HUES48 (cell line): ENCODE results near the gene KCNH6.

Experiments used
- H3K27ac ChIP-seq: one replicate; pipeline ENCODE4 v1.7.0; 2013; ENCODE audit warnings: low read depth, low read length, inconsistent platforms
- H3K27me3 ChIP-seq: 2 replicates; pipeline ENCODE4 v1.6.1; 2013; ENCODE audit warnings: mild to moderate bottlenecking, low read length; ENCODE audit not compliant: control insufficient read depth, insufficient read depth
- H3K36me3 ChIP-seq: 2 replicates; pipeline ENCODE4 v1.6.1; 2013; ENCODE audit warnings: low read length; ENCODE audit not compliant: control insufficient read depth, insufficient read depth
- H3K4me1 ChIP-seq: 2 replicates; pipeline ENCODE4 v1.6.1; 2013; ENCODE audit warnings: mild to moderate bottlenecking, low read length; ENCODE audit not compliant: control insufficient read depth, insufficient read depth
- H3K4me3 ChIP-seq: 2 replicates; pipeline ENCODE4 v1.5.1; 2013; ENCODE audit warnings: mild to moderate bottlenecking, low read depth, low read length
- H3K9ac ChIP-seq: 2 replicates; pipeline ENCODE4 v1.6.1; 2013; ENCODE audit warnings: mild to moderate bottlenecking, low read depth, low read length, moderate library complexity
- H3K9me3 ChIP-seq: 2 replicates; pipeline ENCODE4 v1.6.1; 2013; ENCODE audit warnings: low read length; ENCODE audit not compliant: control insufficient read depth, insufficient read depth

Gene KCNH6

DNA sequence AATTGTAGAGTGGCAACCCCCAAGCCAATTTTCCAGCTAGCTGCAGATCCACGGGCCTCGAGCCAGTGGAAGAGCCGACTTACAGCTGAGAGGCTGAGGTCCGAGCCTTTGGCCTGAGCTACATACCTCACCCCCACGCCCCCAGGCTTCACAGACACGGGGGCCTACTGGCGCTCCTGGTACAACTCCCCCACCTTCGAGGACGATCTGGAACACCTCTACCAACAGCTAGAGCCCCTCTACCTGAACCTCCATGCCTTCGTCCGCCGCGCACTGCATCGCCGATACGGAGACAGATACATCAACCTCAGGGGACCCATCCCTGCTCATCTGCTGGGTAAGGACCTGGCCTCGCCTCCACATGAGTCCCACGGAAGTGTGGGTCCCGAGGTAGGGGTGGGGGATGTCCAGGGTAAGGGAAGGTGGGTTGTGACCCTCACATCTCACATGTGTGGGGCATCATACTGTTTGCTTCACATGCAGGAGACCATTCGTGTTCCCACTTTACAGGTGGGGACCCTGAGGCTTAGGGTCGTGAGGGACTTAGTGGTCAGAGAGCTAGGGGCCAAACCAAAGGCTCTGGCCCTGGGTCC, 42.9 kb upstream of the KCNH6 start:
- Histone ChIP-seq H3K36me3 (no peaks in the 10 kb centered on the region), H3K4me1 (peaks cover 23% of the 10 kb centered on the region), H3K27me3 (peaks cover 24% of the 10 kb centered on the region), H3K4me3 (no peak overlapping the region), H3K9ac (no peak overlapping the region), H3K27ac (no peak overlapping the region), H3K9me3 (no peaks in the 10 kb centered on the region)

DNA sequence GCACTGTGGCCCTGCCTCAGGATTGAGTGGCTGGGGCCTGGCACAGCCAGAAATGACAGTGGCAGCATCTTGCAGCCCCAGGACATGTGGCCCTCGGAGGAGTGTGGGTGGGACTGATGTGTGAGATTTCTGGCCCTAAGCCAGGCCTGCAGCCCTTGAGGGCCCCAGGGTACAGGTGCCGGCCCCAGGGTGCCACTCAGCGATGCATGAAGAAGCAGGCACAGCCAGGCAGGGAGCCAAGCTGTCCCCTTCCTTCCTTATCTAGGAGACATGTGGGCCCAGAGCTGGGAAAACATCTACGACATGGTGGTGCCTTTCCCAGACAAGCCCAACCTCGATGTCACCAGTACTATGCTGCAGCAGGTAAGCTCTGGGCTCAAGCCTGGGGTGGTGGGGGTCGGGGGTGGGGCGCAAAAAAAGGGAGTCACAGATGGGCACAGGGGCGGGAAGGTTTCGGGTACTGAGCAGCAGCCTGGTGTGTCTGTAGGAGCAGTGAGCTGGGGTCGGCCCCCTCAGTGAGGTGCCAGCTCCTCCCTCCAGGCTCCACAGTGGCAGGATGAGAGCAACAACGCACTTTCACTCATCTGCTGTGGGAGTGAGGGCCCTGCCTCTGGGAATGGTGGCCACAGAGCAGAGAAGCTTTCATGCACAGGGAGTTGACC, 42.2 kb upstream of the KCNH6 start:
- Histone ChIP-seq H3K27ac (no peak overlapping the region), H3K36me3 (no peaks in the 10 kb centered on the region), H3K9me3 (no peaks in the 10 kb centered on the region), H3K27me3 (peaks cover 17% of the 10 kb centered on the region), H3K9ac (no peak overlapping the region), H3K4me3 (no peak overlapping the region), H3K4me1 (peaks cover 16% of the 10 kb centered on the region)

DNA sequence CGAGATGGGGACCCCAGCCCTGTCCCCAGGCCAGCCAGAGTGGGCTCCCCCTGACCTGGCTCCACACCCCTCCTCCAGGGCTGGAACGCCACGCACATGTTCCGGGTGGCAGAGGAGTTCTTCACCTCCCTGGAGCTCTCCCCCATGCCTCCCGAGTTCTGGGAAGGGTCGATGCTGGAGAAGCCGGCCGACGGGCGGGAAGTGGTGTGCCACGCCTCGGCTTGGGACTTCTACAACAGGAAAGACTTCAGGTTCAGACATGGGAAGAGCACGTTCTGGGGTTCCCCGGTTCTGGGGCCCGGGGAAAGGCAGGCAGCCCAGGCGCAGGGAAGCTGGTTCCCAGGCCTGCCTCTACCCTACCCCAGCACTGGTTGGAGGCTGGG, 41.7 kb upstream of the KCNH6 start:
- Histone ChIP-seq H3K27me3 (peaks cover 14% of the 10 kb centered on the region), H3K27ac (no peak overlapping the region), H3K9ac (no peak overlapping the region), H3K9me3 (no peaks in the 10 kb centered on the region), H3K4me3 (no peak overlapping the region), H3K36me3 (no peaks in the 10 kb centered on the region), H3K4me1 (peaks cover 14% of the 10 kb centered on the region)

DNA sequence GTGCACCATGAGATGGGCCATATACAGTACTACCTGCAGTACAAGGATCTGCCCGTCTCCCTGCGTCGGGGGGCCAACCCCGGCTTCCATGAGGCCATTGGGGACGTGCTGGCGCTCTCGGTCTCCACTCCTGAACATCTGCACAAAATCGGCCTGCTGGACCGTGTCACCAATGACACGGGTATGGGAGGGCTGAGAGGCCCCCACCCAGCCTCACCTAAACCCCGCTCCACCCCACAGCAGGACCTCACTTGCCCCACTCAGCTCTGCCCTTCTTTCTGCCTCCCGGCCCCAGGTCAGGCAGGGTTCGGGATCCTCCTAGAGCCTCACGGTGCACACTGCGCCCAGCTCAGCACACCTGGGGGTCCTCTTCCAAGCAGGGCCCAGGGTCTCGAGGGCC, 40.6 kb upstream of the KCNH6 start:
- H3K36me3 ChIP-seq = no peaks in the 10 kb centered on the region
- no peak overlapping the region for H3K27ac ChIP-seq
- peaks cover 13% of the 10 kb centered on the region for H3K4me1 ChIP-seq
- peaks cover 13% of the 10 kb centered on the region for H3K27me3 ChIP-seq
- no peaks in the 10 kb centered on the region for H3K9me3 ChIP-seq
- no peak overlapping the region for H3K4me3 ChIP-seq
- H3K9ac ChIP-seq = no peak overlapping the region

DNA sequence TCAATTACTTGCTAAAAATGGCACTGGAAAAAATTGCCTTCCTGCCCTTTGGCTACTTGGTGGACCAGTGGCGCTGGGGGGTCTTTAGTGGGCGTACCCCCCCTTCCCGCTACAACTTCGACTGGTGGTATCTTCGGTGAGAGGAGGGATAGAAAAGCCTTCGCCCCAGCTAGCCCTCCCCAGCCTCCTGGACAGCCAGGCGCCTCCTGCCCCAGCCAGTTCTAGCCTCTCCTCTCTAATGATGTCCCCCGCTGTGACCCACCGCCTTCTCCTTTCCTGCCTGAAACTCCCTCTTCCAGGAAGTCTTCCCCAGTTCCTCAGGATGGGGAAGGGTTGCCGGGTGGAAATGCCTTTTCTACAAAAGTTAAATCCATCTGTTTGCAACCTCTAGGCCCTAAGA, 40.1 kb upstream of the KCNH6 start:
- H3K36me3 ChIP-seq = no peaks in the 10 kb centered on the region
- no peaks in the 10 kb centered on the region for H3K9me3 ChIP-seq
- H3K27me3 ChIP-seq = peaks cover 8% of the 10 kb centered on the region
- H3K9ac ChIP-seq = no peak overlapping the region
- H3K27ac ChIP-seq = no peak overlapping the region
- H3K4me1 ChIP-seq = peaks cover 7% of the 10 kb centered on the region
- H3K4me3 ChIP-seq = no peak overlapping the region

DNA sequence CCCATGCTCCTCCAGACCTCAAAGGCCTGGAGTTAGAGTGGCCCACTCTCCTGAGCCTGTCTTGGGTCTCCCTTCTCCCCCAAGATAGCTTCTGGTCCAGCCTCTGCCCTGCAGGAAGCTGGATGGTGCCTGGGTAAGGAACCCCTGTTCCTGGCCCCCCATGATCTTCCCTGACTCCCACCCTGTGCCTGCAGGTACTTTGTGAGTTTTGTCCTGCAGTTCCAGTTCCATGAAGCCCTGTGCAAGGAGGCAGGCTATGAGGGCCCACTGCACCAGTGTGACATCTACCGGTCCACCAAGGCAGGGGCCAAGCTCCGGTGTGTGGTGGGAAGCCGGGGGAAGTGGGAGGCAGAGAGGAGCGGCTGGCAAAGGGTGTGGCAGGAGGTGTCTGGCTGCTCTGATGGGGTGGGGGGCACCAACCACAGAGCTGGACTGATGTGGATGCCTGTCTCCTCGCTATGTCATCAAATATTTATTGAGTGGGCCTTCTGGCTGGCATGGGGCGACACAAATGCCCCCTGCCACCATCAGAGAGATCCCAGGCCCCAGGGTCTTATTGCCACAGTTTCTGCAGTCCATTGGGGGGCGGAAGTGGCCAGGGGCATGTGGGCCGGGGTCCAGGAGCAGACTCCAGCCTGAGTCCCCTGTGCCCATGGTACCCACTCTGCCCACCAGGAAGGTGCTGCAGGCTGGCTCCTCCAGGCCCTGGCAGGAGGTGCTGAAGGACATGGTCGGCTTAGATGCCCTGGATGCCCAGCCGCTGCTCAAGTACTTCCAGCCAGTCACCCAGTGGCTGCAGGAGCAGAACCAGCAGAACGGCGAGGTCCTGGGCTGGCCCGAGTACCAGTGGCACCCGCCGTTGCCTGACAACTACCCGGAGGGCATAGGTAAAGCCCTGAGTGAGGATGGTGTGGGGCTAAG, 39.2 kb upstream of the KCNH6 start:
- no peak overlapping the region for H3K4me3 ChIP-seq
- H3K27me3 ChIP-seq = no peaks in the 10 kb centered on the region
- no peaks in the 10 kb centered on the region for H3K36me3 ChIP-seq
- no peaks in the 10 kb centered on the region for H3K4me1 ChIP-seq
- H3K27ac ChIP-seq = no peak overlapping the region
- H3K9ac ChIP-seq = no peak overlapping the region
- no peaks in the 10 kb centered on the region for H3K9me3 ChIP-seq

DNA sequence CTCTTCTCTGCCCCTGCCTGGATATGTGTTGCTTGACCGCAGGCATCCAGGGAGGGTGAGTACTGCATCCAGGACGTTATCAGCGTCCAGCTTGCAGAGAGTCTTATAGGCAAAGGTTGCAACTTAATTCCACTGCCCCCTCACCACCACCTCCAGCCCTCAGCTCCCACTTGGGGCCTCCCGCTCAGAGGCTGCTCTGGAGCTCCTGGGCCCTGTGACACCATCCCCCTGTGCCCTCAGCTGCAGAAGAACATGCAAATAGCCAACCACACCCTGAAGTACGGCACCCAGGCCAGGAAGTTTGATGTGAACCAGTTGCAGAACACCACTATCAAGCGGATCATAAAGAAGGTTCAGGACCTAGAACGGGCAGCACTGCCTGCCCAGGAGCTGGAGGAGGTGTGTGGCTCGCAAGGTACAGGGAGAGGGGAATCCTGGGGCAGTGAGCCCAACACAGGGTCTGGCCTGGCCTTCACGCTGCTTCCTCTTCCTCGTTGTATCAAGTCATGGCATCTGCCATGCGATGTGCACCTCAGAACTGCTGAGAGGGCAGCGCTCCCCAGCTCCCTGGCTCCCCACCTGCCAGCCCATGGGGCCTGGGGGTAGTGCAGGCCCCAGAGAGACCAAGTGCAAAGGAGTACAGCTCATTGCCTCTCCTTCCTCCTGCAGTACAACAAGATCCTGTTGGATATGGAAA, 36.7 kb upstream of the KCNH6 start:
- Histone ChIP-seq H3K27me3 (no peaks in the 10 kb centered on the region), H3K27ac (no peak overlapping the region), H3K36me3 (no peaks in the 10 kb centered on the region), H3K4me3 (no peak overlapping the region), H3K4me1 (no peaks in the 10 kb centered on the region), H3K9ac (no peak overlapping the region), H3K9me3 (no peaks in the 10 kb centered on the region)

DNA sequence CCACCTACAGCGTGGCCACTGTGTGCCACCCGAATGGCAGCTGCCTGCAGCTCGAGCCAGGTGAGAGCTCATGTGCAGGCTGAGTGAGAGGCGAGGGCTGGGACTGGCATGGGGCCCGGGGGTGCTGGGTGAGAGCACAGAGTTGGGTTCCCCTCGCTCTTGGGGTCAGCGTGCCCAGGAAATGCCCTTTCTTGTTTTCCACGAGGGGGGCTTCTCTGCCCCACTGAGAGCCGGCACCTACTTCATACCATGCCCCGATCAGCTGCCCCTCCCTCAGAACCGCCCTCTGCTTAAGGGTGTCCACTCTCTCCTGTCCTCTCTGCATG, 36.2 kb upstream of the KCNH6 start:
- Histone ChIP-seq H3K27ac (no peak overlapping the region), H3K4me1 (no peaks in the 10 kb centered on the region), H3K9me3 (no peaks in the 10 kb centered on the region), H3K36me3 (no peaks in the 10 kb centered on the region), H3K27me3 (no peaks in the 10 kb centered on the region), H3K9ac (no peak overlapping the region), H3K4me3 (no peak overlapping the region)

DNA sequence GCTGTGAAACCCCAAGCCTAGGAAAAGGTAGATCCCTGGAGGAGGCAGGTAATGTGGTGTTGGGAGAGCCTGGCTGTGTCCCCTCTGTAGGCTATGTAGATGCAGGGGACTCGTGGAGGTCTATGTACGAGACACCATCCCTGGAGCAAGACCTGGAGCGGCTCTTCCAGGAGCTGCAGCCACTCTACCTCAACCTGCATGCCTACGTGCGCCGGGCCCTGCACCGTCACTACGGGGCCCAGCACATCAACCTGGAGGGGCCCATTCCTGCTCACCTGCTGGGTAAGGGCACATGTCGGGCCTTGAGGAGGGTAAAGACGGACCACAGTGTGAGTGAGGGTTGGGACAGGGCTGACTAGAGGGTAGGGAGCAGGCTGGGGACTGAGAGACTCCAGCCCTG, 34.3 kb upstream of the KCNH6 start:
- Histone ChIP-seq H3K9ac (no peak overlapping the region), H3K27me3 (no peaks in the 10 kb centered on the region), H3K27ac (no peak overlapping the region), H3K9me3 (no peaks in the 10 kb centered on the region), H3K36me3 (no peaks in the 10 kb centered on the region), H3K4me1 (no peaks in the 10 kb centered on the region), H3K4me3 (no peak overlapping the region)

DNA sequence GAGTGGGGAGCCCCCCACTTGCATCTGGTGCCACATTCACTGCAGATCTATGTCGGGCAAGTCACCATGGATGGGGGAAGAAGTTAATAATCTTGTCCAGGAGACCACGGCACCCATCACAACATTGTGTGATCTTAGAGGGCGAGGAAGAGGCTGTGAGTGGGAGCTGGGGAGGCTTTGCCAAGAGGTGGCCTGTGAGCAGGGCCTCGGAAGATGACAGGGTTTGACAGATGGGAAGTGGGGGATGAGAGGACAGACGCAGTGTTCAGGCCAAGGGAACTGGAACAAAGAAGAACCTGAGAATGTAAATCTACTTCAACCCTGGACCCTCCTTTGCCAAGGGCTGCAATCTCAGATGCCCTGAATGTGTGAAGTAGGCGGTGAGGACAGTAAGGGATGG, 33.9 kb upstream of the KCNH6 start:
- H3K4me3 ChIP-seq = no peak overlapping the region
- H3K36me3 ChIP-seq = no peaks in the 10 kb centered on the region
- H3K9ac ChIP-seq = no peak overlapping the region
- H3K27ac ChIP-seq = no peak overlapping the region
- no peaks in the 10 kb centered on the region for H3K4me1 ChIP-seq
- no peaks in the 10 kb centered on the region for H3K27me3 ChIP-seq
- H3K9me3 ChIP-seq = no peaks in the 10 kb centered on the region

DNA sequence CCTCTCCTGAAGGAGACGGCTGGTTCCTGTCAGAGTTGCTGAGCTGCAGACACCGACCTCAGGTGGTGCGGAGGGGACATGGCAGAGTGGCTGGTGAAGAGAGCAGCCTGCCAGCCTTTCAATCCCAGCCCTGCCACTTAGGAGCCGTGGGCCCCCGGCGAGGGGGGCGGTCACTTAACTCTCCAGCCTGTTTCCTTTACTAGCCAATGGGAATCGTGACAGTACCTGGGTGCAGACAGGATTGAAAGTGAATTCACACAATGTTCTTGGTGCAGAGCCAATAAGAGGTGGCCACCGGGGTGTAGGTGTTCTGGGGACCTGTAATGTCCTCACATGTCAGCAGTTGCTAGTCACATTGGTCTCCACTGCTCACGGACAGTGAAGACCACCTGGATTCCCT, 32.8 kb upstream of the KCNH6 start:
- Histone ChIP-seq H3K27ac (no peak overlapping the region), H3K4me1 (no peaks in the 10 kb centered on the region), H3K9me3 (no peaks in the 10 kb centered on the region), H3K4me3 (no peak overlapping the region), H3K9ac (no peak overlapping the region), H3K27me3 (no peaks in the 10 kb centered on the region), H3K36me3 (no peaks in the 10 kb centered on the region)
